ENCODE data around the gene POLR2B.
"Not testable (repeated sequence)": the region's sequence is repeated elsewhere in the genome, so short reads cannot be mapped to it uniquely, and the experiment has no call there.

The POLR2B gene

GRCh38 chr4:57053508-57053907, 74.8 kb downstream of the POLR2B start:
- Histone ChIP-seq H3K4ac (ENCODE audit: low read depth in 1 of 2, low read length in 2 of 2) (peak overlapping the region in 1 of 2 experiments; percentile 6), H3K23ac (ENCODE audit: low read length in 2 of 2) (no peak overlapping the region), H3K79me1 (replicated peaks; ENCODE audit: low read length, poor library complexity, severe bottlenecking) (no peaks in the 10 kb centered on the region), H3K27me3 (ENCODE audit: control insufficient read depth in 1 of 2, insufficient read depth in 1 of 2, low read length in 2 of 2) (peaks cover 0 to 28% of the 10 kb centered on the region in 2 experiments), H2BK5ac (ENCODE audit: low read depth, low read length, poor library complexity, severe bottlenecking) (peak overlapping the region; percentile 3), H3K14ac (ENCODE audit: low read length in 2 of 2) (no peak overlapping the region), H3K18ac (ENCODE audit: low read depth in 1 of 2, low read length in 2 of 2) (peak overlapping the region in 1 of 2 experiments; percentile 42), H3K36me3 (ENCODE audit: control insufficient read depth in 1 of 2, insufficient read depth in 2 of 2, low read depth in 1 of 2, low read length in 2 of 2) (peaks cover 0 to 46% of the 10 kb centered on the region in 2 experiments), H2BK120ac (ENCODE audit: low read depth, low read length) (no peak overlapping the region), H4K8ac (ENCODE audit: low read length) (peak overlapping the region; percentile 49), H3K4me3 (ENCODE audit: insufficient read depth in 1 of 2, low read depth in 1 of 2, low read length in 2 of 2) (no peak overlapping the region), H3K9me3 (ENCODE audit: control insufficient read depth, low read length) (no peaks in the 10 kb centered on the region), H2BK15ac (ENCODE audit: low read depth, poor library complexity, severe bottlenecking) (no peak overlapping the region), H2AFZ (ENCODE audit: low read depth, low read length) (no peak overlapping the region), H3K27ac (ENCODE audit: low read length, poor library complexity, severe bottlenecking) (peak overlapping the region; percentile 77), H3K9ac (ENCODE audit: low read length) (no peak overlapping the region), H3K4me2 (ENCODE audit: low read length, poor library complexity, severe bottlenecking) (no peak overlapping the region), H3K4me1 (ENCODE audit: control insufficient read depth, insufficient read depth, low read depth, low read length) (peaks cover 18% of the 10 kb centered on the region), H4K91ac (ENCODE audit: low read length) (no peak overlapping the region), H2BK12ac (ENCODE audit: low read length in 2 of 2) (peak overlapping the region; percentile 10 to 50), H2AK5ac (ENCODE audit: low read length, severe bottlenecking) (no peak overlapping the region)
- 69% methylated on average over 3 of the region's 5 CpGs for WGBS
- peak; percentile 79 for DNase-seq

GRCh38 chr4:57055886-57056285, 77.2 kb downstream of the POLR2B start:
- H3K9me3 ChIP-seq (ENCODE audit: control insufficient read depth, low read length) = no peaks in the 10 kb centered on the region
- H3K4me3 ChIP-seq (ENCODE audit: insufficient read depth in 1 of 2, low read depth in 1 of 2, low read length in 2 of 2) = no peak overlapping the region
- DNase-seq = peak; percentile 78
- no peak overlapping the region for H2AK5ac ChIP-seq (ENCODE audit: low read length, severe bottlenecking)
- peaks cover 0 to 44% of the 10 kb centered on the region in 2 experiments for H3K36me3 ChIP-seq (ENCODE audit: control insufficient read depth in 1 of 2, insufficient read depth in 2 of 2, low read depth in 1 of 2, low read length in 2 of 2)
- H3K27me3 ChIP-seq (ENCODE audit: control insufficient read depth in 1 of 2, insufficient read depth in 1 of 2, low read length in 2 of 2) = peaks cover 0 to 28% of the 10 kb centered on the region in 2 experiments
- H3K4me1 ChIP-seq (ENCODE audit: control insufficient read depth, insufficient read depth, low read depth, low read length) = peaks cover 22% of the 10 kb centered on the region
- H3K14ac ChIP-seq (ENCODE audit: low read length in 2 of 2) = no peak overlapping the region
- H2BK12ac ChIP-seq (ENCODE audit: low read length in 2 of 2) = peak overlapping the region in 1 of 2 experiments; percentile 0
- peak overlapping the region; percentile 80 for H2BK15ac ChIP-seq (ENCODE audit: low read depth, poor library complexity, severe bottlenecking)
- no peak overlapping the region for H2AFZ ChIP-seq (ENCODE audit: low read depth, low read length)
- H4K91ac ChIP-seq (ENCODE audit: low read length) = no peak overlapping the region
- H2BK120ac ChIP-seq (ENCODE audit: low read depth, low read length) = peak overlapping the region; percentile 42
- no peak overlapping the region for H3K23ac ChIP-seq (ENCODE audit: low read length in 2 of 2)
- H3K4ac ChIP-seq (ENCODE audit: low read depth in 1 of 2, low read length in 2 of 2) = no peak overlapping the region
- no peaks in the 10 kb centered on the region for H3K79me1 ChIP-seq (replicated peaks; ENCODE audit: low read length, poor library complexity, severe bottlenecking)
- peak overlapping the region; percentile 42 for H4K8ac ChIP-seq (ENCODE audit: low read length)
- no peak overlapping the region for H3K9ac ChIP-seq (ENCODE audit: low read length)
- H3K4me2 ChIP-seq (ENCODE audit: low read length, poor library complexity, severe bottlenecking) = no peak overlapping the region
- H3K27ac ChIP-seq (ENCODE audit: low read length, poor library complexity, severe bottlenecking) = peak overlapping the region; percentile 46
- no peak overlapping the region for H2BK5ac ChIP-seq (ENCODE audit: low read depth, low read length, poor library complexity, severe bottlenecking)
- WGBS = 49% methylated on average over 14 of the region's 14 CpGs
- peak overlapping the region; percentile 2 to 18 for H3K18ac ChIP-seq (ENCODE audit: low read depth in 1 of 2, low read length in 2 of 2)

GRCh38 chr4:57059890-57060716, 81.4 kb downstream of the POLR2B start:
- Histone ChIP-seq H3K27ac (ENCODE audit: low read length, poor library complexity, severe bottlenecking) (peak overlapping the region; percentile 78), H2BK120ac (ENCODE audit: low read depth, low read length) (no peak overlapping the region), H3K9me3 (ENCODE audit: control insufficient read depth, low read length) (no peaks in the 10 kb centered on the region), H2AK5ac (ENCODE audit: low read length, severe bottlenecking) (peak overlapping the region; percentile 93), H2BK15ac (ENCODE audit: low read depth, poor library complexity, severe bottlenecking) (peak overlapping the region; percentile 3), H2BK5ac (ENCODE audit: low read depth, low read length, poor library complexity, severe bottlenecking) (no peak overlapping the region), H3K27me3 (ENCODE audit: control insufficient read depth in 1 of 2, insufficient read depth in 1 of 2, low read length in 2 of 2) (peaks cover 0 to 23% of the 10 kb centered on the region in 2 experiments), H4K91ac (ENCODE audit: low read length) (no peak overlapping the region), H3K4me3 (ENCODE audit: insufficient read depth in 1 of 2, low read depth in 1 of 2, low read length in 2 of 2) (no peak overlapping the region), H2BK12ac (ENCODE audit: low read length in 2 of 2) (no peak overlapping the region), H3K4me1 (ENCODE audit: control insufficient read depth, insufficient read depth, low read depth, low read length) (peaks cover 20% of the 10 kb centered on the region), H3K9ac (ENCODE audit: low read length) (no peak overlapping the region), H4K8ac (ENCODE audit: low read length) (no peak overlapping the region), H3K18ac (ENCODE audit: low read depth in 1 of 2, low read length in 2 of 2) (no peak overlapping the region), H3K4me2 (ENCODE audit: low read length, poor library complexity, severe bottlenecking) (no peak overlapping the region), H3K14ac (ENCODE audit: low read length in 2 of 2) (no peak overlapping the region), H3K36me3 (ENCODE audit: control insufficient read depth in 1 of 2, insufficient read depth in 2 of 2, low read depth in 1 of 2, low read length in 2 of 2) (peaks cover 0 to 22% of the 10 kb centered on the region in 2 experiments), H3K4ac (ENCODE audit: low read depth in 1 of 2, low read length in 2 of 2) (no peak overlapping the region), H3K23ac (ENCODE audit: low read length in 2 of 2) (no peak overlapping the region), H3K79me1 (replicated peaks; ENCODE audit: low read length, poor library complexity, severe bottlenecking) (no peaks in the 10 kb centered on the region), H2AFZ (ENCODE audit: low read depth, low read length) (no peak overlapping the region)
- WGBS = 91% methylated on average over 4 of the region's 6 CpGs
- DNase-seq = peak; percentile 52

- H4K91ac ChIP-seq (ENCODE audit: low read length); H2BK120ac ChIP-seq (ENCODE audit: low read depth, low read length); H2BK12ac ChIP-seq (ENCODE audit: low read length in 2 of 2); H4K8ac ChIP-seq (ENCODE audit: low read length); H3K4ac ChIP-seq (ENCODE audit: low read depth in 1 of 2, low read length in 2 of 2); DNase-seq; H3K4me2 ChIP-seq (ENCODE audit: low read length, poor library complexity, severe bottlenecking); H3K18ac ChIP-seq (ENCODE audit: low read depth in 1 of 2, low read length in 2 of 2); H3K9ac ChIP-seq (ENCODE audit: low read length); H3K14ac ChIP-seq (ENCODE audit: low read length in 2 of 2); H2AFZ ChIP-seq (ENCODE audit: low read depth, low read length); H2BK5ac ChIP-seq (ENCODE audit: low read depth, low read length, poor library complexity, severe bottlenecking); H3K9me3 ChIP-seq (ENCODE audit: control insufficient read depth, low read length); H3K4me3 ChIP-seq (ENCODE audit: insufficient read depth in 1 of 2, low read depth in 1 of 2, low read length in 2 of 2); H3K23ac ChIP-seq (ENCODE audit: low read length in 2 of 2); H3K79me1 ChIP-seq (replicated peaks; ENCODE audit: low read length, poor library complexity, severe bottlenecking): not testable (repeated sequence)
- H3K36me3 ChIP-seq (ENCODE audit: control insufficient read depth in 1 of 2, insufficient read depth in 2 of 2, low read depth in 1 of 2, low read length in 2 of 2) = peaks cover 0 to 20% of the 10 kb centered on the region in 2 experiments
- H3K27ac ChIP-seq (ENCODE audit: low read length, poor library complexity, severe bottlenecking) = peak overlapping the region; percentile 78
- peak overlapping the region; percentile 93 for H2AK5ac ChIP-seq (ENCODE audit: low read length, severe bottlenecking)
- peaks cover 24% of the 10 kb centered on the region for H3K4me1 ChIP-seq (ENCODE audit: control insufficient read depth, insufficient read depth, low read depth, low read length)
- peak overlapping the region; percentile 3 for H2BK15ac ChIP-seq (ENCODE audit: low read depth, poor library complexity, severe bottlenecking)
- WGBS = 90% methylated on average over 6 of the region's 6 CpGs
- H3K27me3 ChIP-seq (ENCODE audit: control insufficient read depth in 1 of 2, insufficient read depth in 1 of 2, low read length in 2 of 2) = peaks cover 0 to 18% of the 10 kb centered on the region in 2 experiments
These were observed 82.0 kb downstream of the POLR2B start for GRCh38 chr4:57060717-57061067.
